ENCODE measurements around the gene ELMOD1.

The ELMOD1 gene

GRCh38 chr11:107678632-107678971, 87.7 kb downstream of the ELMOD1 start:
- Histone ChIP-seq H3K27me3 (replicated peaks; ENCODE audit: control insufficient read depth, insufficient read depth, low read length) (no peaks in the 10 kb centered on the region), H3K4me3 (replicated peaks; ENCODE audit: low read depth, low read length) (no peak overlapping the region), H3K36me3 (ENCODE audit: control insufficient read depth, insufficient read depth, low read length) (no peaks in the 10 kb centered on the region)
- no peak for DNase-seq (ENCODE audit: extremely low read depth, insufficient read length)
- TF ChIP-seq, protein P1, sequence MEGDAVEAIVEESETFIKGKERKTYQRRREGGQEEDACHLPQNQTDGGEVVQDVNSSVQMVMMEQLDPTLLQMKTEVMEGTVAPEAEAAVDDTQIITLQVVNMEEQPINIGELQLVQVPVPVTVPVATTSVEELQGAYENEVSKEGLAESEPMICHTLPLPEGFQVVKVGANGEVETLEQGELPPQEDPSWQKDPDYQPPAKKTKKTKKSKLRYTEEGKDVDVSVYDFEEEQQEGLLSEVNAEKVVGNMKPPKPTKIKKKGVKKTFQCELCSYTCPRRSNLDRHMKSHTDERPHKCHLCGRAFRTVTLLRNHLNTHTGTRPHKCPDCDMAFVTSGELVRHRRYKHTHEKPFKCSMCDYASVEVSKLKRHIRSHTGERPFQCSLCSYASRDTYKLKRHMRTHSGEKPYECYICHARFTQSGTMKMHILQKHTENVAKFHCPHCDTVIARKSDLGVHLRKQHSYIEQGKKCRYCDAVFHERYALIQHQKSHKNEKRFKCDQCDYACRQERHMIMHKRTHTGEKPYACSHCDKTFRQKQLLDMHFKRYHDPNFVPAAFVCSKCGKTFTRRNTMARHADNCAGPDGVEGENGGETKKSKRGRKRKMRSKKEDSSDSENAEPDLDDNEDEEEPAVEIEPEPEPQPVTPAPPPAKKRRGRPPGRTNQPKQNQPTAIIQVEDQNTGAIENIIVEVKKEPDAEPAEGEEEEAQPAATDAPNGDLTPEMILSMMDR (IDR thresholded peaks at IDR 0.05; ENCODE audit: insufficient read depth, low read length, poor library complexity, severe bottlenecking), result no peak

- Histone ChIP-seq H3K4me3 (replicated peaks; ENCODE audit: low read depth, low read length) (no peak overlapping the region), H3K27me3 (replicated peaks; ENCODE audit: control insufficient read depth, insufficient read depth, low read length) (no peaks in the 10 kb centered on the region), H3K36me3 (ENCODE audit: control insufficient read depth, insufficient read depth, low read length) (no peaks in the 10 kb centered on the region)
- peak; percentile 20 for DNase-seq (ENCODE audit: extremely low read depth, insufficient read length)
- TF ChIP-seq, protein P1 (IDR thresholded peaks at IDR 0.05; ENCODE audit: insufficient read depth, low read length, poor library complexity, severe bottlenecking), result no peak
Observed at GRCh38 chr11:107679255-107680024, 88.5 kb downstream of the ELMOD1 start.

- DNase-seq (ENCODE audit: extremely low read depth, insufficient read length), result no peak
- Histone ChIP-seq H3K27me3 (replicated peaks; ENCODE audit: control insufficient read depth, insufficient read depth, low read length) (no peaks in the 10 kb centered on the region), H3K36me3 (ENCODE audit: control insufficient read depth, insufficient read depth, low read length) (no peaks in the 10 kb centered on the region), H3K4me3 (replicated peaks; ENCODE audit: low read depth, low read length) (no peak overlapping the region)
- TF ChIP-seq, protein P1 (IDR thresholded peaks at IDR 0.05; ENCODE audit: insufficient read depth, low read length, poor library complexity, severe bottlenecking), result no peak
Observed at GRCh38 chr11:107682171-107682570, 91.2 kb downstream of the ELMOD1 start.

DNA sequence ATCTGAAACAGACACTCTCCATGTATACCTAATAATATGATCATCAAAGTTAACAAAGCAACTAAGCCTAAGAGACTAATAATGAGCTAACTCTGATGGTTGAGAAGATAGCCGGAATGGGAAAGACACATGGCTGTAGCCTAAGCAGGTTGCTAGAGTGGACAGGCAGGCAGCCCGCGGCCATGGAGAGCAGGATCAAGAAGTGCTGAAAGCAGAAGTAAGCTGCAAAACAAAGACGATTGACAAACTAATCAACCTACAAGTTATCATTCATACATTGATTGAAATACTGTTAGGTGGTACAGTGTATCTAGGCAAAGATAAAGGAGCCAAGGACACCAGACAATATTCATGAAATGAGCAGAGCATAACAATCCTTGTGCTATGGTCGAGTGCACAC, 91.6 kb downstream of the ELMOD1 start:
- Histone ChIP-seq H3K27me3 (replicated peaks; ENCODE audit: control insufficient read depth, insufficient read depth, low read length) (no peaks in the 10 kb centered on the region), H3K4me3 (replicated peaks; ENCODE audit: low read depth, low read length) (no peak overlapping the region), H3K36me3 (ENCODE audit: control insufficient read depth, insufficient read depth, low read length) (no peaks in the 10 kb centered on the region)
- DNase-seq (ENCODE audit: extremely low read depth, insufficient read length), result no peak
- TF ChIP-seq, protein P1 (IDR thresholded peaks at IDR 0.05; ENCODE audit: insufficient read depth, low read length, poor library complexity, severe bottlenecking), result no peak

- TF ChIP-seq, protein P1 (IDR thresholded peaks at IDR 0.05; ENCODE audit: insufficient read depth, low read length, poor library complexity, severe bottlenecking), result no peak
- no peak for DNase-seq (ENCODE audit: extremely low read depth, insufficient read length)
Observed at GRCh38 chr11:107683061-107683460, 92.1 kb downstream of the ELMOD1 start.

GRCh38 chr11:107683807-107684206, 92.9 kb downstream of the ELMOD1 start:
- Histone ChIP-seq H3K27me3 (replicated peaks; ENCODE audit: control insufficient read depth, insufficient read depth, low read length) (no peaks in the 10 kb centered on the region), H3K4me3 (replicated peaks; ENCODE audit: low read depth, low read length) (no peak overlapping the region), H3K36me3 (ENCODE audit: control insufficient read depth, insufficient read depth, low read length) (no peaks in the 10 kb centered on the region)
- DNase-seq (ENCODE audit: extremely low read depth, insufficient read length), result no peak
- TF ChIP-seq, protein P1 (IDR thresholded peaks at IDR 0.05; ENCODE audit: insufficient read depth, low read length, poor library complexity, severe bottlenecking), result peak; percentile 32

More at GRCh38 chr11:107683061-107683460, 92.1 kb downstream of the ELMOD1 start:
- H3K27me3 ChIP-seq (replicated peaks; ENCODE audit: control insufficient read depth, insufficient read depth, low read length), result no peaks in the 10 kb centered on the region
- H3K4me3 ChIP-seq (replicated peaks; ENCODE audit: low read depth, low read length), result no peak overlapping the region
- H3K36me3 ChIP-seq (ENCODE audit: control insufficient read depth, insufficient read depth, low read length), result no peaks in the 10 kb centered on the region
